PC-3 (cell line): Measurements from ENCODE around the gene EFNA5.

Source experiments
- EZH2 ChIP-seq: fragments of 300-600 bp; sonication (generic); IDR thresholded peaks from one replicate; pipeline ENCODE4 v1.6.1; 2017; ENCODE audit warnings: antibody characterized with exemption, mild to moderate bottlenecking, low read length; ENCODE audit not compliant: unreplicated experiment
- EZH2phosphoT487 ChIP-seq: fragments of 300-600 bp; sonication (generic); IDR thresholded peaks from 2 replicates; pipeline ENCODE4 v1.6.1; 2018; ENCODE audit warnings: mild to moderate bottlenecking, antibody characterized with exemption, low read length, borderline replicate concordance
- TF ChIP-seq, protein P1 (sequence below): fragments of 300-600 bp; sonication (generic); conservative IDR thresholded peaks from 2 replicates; pipeline ENCODE4 v1.5.1; 2017; ENCODE audit warnings: antibody characterized with exemption, low read depth, mild to moderate bottlenecking, low read length

DNA sequence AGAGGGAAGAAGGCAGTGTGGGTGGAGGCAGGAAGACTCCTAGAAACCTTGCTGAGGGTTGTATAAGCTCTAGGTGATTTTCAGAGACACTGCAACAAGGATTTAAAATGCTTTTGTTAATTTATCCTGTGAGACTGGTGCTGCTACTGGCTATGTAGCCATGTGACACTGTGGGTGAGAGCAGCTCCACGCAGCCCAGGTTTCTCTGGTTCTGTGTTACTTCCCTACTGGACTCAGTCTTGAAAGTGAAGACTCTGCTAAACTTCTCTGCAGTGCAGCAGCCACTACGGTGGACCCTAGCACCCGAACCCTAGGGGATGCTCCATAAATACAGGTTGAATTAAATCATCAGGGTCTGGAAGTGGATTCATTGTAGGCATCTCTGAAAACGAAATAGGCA, 25.8 kb upstream of the EFNA5 start:
- TF ChIP-seq, protein P1, sequence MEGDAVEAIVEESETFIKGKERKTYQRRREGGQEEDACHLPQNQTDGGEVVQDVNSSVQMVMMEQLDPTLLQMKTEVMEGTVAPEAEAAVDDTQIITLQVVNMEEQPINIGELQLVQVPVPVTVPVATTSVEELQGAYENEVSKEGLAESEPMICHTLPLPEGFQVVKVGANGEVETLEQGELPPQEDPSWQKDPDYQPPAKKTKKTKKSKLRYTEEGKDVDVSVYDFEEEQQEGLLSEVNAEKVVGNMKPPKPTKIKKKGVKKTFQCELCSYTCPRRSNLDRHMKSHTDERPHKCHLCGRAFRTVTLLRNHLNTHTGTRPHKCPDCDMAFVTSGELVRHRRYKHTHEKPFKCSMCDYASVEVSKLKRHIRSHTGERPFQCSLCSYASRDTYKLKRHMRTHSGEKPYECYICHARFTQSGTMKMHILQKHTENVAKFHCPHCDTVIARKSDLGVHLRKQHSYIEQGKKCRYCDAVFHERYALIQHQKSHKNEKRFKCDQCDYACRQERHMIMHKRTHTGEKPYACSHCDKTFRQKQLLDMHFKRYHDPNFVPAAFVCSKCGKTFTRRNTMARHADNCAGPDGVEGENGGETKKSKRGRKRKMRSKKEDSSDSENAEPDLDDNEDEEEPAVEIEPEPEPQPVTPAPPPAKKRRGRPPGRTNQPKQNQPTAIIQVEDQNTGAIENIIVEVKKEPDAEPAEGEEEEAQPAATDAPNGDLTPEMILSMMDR = no peak
- no peak for TF ChIP-seq EZH2
- TF ChIP-seq EZH2phosphoT487 = no peak
